NK-92 (cell line): ENCODE data around the gene ERICH6.

Experiments used
- DNase-seq: peaks from one replicate; lab custom pipeline; 2025; ENCODE audit not compliant: unreplicated experiment; lab: John Stamatoyannopoulos, UW

ERICH6 gene

GRCh38 chr3:150736903-150737832 lies 33.4 kb upstream of the ERICH6 start:
- no peak for DNase-seq

DNA sequence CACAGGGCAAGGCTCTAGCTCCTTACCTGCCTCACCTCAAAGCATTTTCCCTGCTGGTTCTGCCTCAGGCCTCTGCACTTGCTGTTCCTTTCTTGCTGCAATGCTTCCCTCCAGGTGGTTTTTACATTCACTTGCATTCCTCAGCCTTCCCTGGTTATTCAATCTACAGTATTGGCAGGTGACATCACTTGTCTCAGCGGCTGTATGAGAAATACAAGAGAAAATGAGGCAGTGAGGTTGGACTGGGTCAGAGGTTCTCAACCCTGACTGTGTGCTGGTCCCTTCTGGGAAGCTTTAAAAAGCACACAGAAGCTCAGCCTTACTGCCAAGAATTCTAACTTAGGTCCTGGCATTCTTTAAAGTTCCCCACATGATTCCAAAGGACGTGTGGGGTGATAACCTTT lies 32.6 kb upstream of the ERICH6 start:
- DNase-seq = no peak

DNA sequence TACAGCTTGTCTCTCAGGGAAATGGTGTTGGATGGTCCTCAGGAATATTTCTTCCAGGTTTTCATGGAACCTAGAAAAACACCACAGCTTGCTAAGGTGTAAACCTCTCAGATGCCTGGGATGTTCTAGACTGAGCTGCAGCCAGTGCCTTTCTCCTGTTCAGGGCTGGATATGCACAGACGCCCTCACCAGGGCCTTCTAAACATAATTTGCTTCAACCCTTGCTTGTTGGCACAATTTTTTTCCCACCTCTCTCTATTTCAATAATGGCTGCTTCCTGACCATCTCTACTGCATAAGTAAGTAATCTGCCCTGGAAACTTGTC lies 31.0 kb upstream of the ERICH6 start:
- no peak for DNase-seq

DNA sequence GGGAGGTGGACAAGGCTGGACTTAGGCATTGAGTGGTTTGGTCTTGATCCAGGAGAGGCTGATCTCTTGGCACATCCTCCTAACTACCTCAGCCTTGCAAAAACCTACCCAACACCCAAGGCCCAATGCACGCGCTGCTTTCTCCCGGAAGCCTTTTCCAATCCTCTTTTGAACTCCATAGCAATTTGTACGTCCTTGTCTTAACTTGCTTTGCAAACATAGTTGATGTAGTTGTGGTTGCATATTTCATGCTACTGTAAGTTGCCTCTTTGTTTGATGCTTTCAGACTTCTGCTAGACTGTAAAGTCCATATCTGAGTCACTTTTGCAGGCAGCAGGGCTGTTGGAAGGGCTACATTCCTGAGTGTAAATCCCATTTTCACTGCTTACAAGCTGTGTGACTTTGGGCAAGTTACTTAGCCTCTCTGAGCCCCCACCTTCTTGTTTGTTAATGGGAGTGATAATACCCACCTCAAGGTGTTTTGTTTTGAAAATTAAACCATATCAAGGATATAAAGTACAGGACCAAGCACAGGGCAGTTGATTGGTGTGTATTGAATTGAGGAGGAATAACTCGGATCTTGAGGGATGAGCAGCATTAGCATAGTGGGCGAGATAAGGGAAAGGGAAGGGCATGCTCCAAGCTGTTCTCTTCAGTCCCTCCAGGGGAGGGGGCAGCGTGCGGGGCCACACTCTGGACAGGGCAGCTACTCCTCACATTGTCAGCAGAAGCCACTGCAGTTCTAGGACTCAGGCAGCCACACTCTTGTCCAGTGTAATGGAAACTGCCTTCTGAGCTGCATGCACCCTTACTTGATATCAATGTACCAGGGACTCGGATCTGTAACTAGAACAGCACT lies 30.4 kb upstream of the ERICH6 start:
- no peak for DNase-seq

GRCh38 chr3:150733373-150733935 lies 29.7 kb upstream of the ERICH6 start:
- DNase-seq = no peak

- no peak for DNase-seq
Observed at GRCh38 chr3:150729682-150730360, 26.1 kb upstream of the ERICH6 start.

DNA sequence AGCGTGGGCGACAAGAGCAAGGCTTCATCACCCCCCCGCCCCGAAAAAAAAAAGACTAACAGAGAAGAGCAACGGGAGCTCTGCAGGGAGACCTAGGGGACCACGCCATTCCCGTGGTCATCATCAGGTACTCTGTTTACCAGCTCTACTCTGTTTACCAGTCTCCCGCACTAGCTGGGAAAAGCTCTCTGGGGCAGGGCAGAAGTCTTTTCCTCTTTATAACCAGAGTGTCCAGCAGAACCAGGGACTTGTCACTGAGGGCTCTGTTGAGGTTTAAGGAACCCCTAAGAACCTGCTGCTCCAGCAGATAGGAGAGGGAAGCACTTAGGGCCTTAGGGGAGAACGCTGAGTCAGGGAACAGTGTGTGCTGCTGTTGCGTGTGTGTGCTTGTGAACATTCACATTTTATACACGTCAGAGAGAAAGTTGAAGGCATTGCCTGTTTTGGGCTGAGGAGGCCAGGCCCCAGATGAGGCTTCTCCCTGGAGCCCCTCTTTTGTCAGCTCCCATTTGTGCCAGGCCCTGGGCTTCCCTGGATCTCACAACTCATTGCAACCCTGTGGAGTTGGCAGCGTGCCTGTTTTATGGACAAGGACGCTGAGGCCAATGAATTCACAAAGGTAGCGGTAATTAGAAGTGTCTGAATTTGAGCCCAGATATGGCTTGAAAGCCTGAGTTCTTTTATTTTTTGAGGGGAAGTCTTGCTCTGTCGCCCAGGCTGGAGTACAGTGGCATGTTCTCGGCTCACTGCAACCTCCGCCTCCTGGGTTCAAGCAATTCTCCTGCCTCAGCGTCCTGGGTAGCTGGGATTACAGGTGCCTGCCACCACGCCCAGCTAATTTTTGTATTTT lies 24.2 kb upstream of the ERICH6 start:
- no peak for DNase-seq

DNA sequence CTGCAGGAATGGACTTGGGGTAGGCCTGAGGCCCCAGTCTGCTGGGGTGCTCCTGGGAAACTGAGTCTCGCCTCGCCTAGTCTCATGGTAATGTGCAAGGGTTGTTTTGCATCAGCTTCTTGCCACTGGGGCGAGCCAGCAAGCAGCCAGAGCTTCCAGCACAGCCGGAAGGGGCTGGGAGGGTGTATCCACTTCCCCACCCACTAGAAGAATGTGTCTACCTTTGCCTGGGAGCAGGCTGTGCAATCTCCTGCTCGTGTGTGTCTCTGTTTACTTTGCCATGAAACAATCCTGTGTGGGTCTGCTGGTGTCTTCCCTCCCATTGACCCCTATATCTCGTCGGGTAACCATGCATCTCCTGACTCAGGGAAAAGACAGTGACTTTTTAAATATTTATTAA lies 21.8 kb upstream of the ERICH6 start:
- DNase-seq = no peak

DNA sequence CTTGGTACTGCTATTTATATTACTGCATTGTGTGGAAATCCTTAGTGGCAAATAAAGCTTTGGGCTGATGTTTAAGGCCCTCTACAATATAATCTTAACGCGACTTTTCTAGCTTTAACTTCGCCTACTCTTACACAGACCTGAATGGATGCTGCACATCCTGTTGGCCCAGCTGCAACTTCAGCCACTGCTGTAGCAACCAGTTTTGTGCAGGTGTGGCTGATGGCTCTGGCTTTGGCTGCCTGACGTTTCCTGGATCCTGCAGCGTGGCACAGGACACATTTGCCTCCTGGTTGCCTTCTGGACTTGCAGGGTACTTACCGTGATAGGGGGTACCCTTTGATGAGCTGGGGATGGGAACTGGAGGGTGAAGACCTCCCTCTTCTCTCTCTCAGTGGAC lies 20.2 kb upstream of the ERICH6 start:
- DNase-seq = no peak

GRCh38 chr3:150722267-150722666 lies 18.5 kb upstream of the ERICH6 start:
- no peak for DNase-seq

GRCh38 chr3:150721285-150722130 lies 17.8 kb upstream of the ERICH6 start:
- no peak for DNase-seq

GRCh38 chr3:150720444-150720843 lies 16.7 kb upstream of the ERICH6 start:
- DNase-seq = no peak

DNA sequence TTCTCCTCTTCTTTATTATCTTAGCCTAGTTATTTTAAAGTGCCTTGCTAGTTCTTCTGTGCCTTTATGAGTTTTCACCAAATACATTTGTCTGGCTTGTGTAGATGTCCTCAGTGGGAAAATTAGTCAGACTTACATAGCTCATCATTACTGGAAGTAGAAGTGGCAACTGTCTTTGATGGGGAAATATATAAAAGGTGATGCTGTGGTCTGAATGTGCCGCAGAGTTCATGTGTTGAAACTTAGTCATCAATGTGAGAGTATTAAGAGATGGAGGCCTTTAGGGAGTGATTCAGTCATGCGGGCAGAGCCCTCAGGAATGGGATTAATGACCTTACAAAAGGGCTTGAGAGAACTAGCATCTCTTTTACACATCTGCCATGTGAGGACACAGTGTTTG lies 6.4 kb upstream of the ERICH6 start:
- DNase-seq = no peak

DNA sequence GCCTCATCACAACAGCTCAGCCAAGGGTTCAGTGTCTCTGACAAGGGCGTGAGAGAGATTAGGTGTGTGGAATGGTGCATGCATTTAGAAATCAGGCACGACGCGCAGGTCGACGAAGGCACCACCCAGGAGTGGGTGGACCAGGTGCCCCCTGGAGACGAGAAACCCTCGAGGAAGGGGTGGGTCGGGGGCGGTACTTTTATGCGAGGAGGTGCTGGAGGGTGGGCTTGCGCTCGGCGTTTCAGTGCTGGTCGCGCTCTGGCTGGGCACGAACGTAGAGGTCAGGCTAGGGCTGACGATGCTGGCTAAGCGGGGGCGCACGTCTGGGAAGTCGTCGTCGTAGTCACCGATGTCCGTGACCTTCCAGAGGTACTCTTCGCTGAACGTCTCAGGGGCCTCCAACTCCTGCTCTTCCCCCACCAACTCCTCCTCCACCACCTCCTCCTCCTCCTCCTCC lies 393 bp downstream of the ERICH6 start:
- no peak for DNase-seq

DNA sequence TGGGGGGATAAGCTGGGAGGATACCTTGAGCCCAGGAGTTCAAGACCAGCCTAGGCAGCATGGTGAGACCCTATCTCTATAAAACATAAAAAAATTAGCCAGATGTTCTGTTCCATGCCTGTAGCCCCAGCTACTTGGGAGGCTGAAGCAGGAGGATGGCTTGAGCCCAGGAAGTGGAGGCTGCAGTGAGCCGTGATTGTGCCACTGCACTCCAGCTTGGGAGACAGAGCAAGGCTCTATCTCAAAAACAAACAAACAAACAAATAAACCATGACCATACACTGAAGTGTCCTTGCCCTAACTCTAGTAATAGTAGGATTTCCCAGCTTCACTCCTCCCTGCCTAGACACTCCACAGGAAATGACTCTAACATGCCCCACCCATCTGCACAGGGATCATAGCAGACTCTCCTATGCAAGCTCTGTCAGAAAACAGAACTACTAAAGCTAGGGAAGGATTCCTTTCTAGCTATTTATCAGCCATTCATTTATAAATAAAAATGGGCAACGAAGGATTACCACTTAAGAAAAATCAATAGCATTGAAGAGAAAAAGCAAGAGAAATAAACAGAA lies 4.6 kb downstream of the ERICH6 start:
- DNase-seq = no peak

DNA sequence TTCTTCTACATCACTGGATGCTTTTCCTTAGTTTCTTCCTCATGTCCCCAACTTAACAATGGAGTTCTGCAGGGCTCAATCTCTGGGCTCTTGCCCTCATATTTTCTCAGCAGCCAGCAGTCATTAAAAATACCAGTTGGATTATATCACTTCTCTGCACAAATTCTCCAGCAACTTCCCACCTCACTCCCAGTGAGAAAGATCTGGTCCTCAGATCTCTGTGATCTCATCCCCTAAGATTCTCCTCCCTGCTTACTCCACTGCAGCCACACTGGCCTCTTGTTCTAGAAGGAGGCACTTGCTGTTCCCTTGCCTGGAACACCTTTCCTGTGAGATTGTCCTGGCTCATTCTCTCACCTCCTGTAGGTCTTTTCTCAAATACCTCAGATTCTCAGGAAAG lies 6.1 kb downstream of the ERICH6 start:
- no peak for DNase-seq

DNA sequence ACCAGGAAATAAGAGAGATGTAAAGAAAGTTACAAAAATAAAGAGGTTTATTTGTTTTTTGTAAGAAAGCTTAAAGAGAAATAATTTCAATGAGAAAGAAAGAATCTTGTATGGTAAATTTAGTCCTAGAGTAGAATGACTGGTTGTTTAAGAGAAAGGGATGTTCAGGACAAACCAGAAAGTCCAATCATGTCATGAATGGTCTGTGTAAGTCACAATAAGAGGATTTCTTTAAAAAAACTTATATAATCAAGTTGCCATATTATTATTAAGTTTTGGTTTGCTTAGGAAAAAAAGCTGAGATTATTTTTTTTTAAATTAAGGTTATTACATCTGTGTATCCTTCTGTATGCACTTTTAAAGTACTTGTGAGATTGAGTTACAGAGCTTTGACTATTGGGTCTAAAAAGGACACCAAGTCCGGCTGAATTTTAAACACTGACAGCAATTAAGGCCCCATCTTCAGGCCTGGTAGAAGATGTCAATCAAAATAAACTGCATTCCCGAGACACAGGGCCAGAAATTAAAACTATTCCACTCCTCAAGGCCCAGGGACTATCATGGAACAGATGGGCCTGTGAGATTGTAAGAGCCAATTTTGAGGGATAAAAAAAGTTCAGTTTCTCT lies 12.2 kb downstream of the ERICH6 start:
- DNase-seq = no peak

DNA sequence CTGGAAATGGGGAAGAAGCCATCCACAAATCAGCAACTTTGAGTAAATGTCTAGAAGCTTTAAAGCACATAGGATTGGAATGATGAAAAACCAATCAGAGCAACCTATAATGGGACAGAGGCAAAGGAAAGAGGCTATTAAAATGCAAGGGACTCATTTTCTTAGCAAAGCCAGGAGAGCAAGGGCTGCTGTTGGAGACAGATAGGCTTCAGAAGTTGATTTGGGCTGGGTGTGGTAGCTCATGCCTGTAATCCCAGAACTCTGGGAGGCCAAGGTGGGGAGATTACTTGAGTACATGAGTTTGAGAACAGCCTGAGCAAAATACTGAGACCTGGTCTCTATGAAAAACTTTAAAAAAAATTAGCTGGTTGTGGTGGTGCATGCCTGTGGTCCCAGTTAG lies 16.1 kb downstream of the ERICH6 start:
- no peak for DNase-seq

DNA sequence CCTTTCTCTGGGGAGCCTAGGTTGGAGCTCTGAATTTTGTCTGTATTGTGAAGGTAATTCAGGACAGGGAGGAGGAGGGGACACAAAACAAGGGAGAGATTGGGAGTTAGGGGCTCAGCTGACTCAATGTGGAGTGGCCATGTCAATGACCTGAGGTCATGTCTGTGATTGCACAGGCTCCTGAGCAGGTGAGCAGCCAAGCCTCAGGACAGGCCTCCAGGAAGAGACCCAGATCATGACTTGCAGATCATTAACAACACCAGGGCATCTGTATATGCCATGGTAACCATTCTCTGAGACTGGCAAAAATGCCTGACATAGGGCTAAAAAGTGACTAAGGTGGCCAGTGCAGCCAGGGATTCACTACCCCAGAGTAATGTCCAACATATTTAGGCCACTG lies 20.9 kb downstream of the ERICH6 start:
- no peak for DNase-seq
